ENCODE data around the gene PID1.

PID1 gene

GRCh38 chr2:229178706-229179105 is 92.4 kb downstream of the PID1 start:
- no peak for TF ChIP-seq CTCF (IDR thresholded peaks at IDR 0.05; ENCODE audit: low read length, missing control alignments)
- DNase-seq (ENCODE audit: low read depth): no peak
- no peak overlapping the region for H3K4me3 ChIP-seq (replicated peaks; ENCODE audit: low read depth, low read length)

GRCh38 chr2:229178117-229178516 is 93.0 kb downstream of the PID1 start:
- TF ChIP-seq CTCF (IDR thresholded peaks at IDR 0.05; ENCODE audit: low read length, missing control alignments): no peak
- H3K4me3 ChIP-seq (replicated peaks; ENCODE audit: low read depth, low read length): no peak overlapping the region
- no peak for DNase-seq (ENCODE audit: low read depth)

- no peak for DNase-seq (ENCODE audit: low read depth)
- TF ChIP-seq CTCF (IDR thresholded peaks at IDR 0.05; ENCODE audit: low read length, missing control alignments): no peak
- H3K4me3 ChIP-seq (replicated peaks; ENCODE audit: low read depth, low read length): no peak overlapping the region
These were observed 95.0 kb downstream of the PID1 start for GRCh38 chr2:229176136-229176535.

GRCh38 chr2:229175497-229175863 is 95.6 kb downstream of the PID1 start:
- DNase-seq (ENCODE audit: low read depth): no peak
- TF ChIP-seq CTCF (IDR thresholded peaks at IDR 0.05; ENCODE audit: low read length, missing control alignments): no peak
- no peak overlapping the region for H3K4me3 ChIP-seq (replicated peaks; ENCODE audit: low read depth, low read length)

GRCh38 chr2:229174794-229175496 is 96.1 kb downstream of the PID1 start:
- DNase-seq (ENCODE audit: low read depth): peak; percentile 41
- no peak overlapping the region for H3K4me3 ChIP-seq (replicated peaks; ENCODE audit: low read depth, low read length)
- TF ChIP-seq CTCF (IDR thresholded peaks at IDR 0.05; ENCODE audit: low read length, missing control alignments): no peak

GRCh38 chr2:229173825-229174359 is 97.2 kb downstream of the PID1 start:
- TF ChIP-seq CTCF (IDR thresholded peaks at IDR 0.05; ENCODE audit: low read length, missing control alignments): no peak
- DNase-seq (ENCODE audit: low read depth): no peak
- H3K4me3 ChIP-seq (replicated peaks; ENCODE audit: low read depth, low read length): no peak overlapping the region

- no peak for DNase-seq (ENCODE audit: low read depth)
- H3K4me3 ChIP-seq (replicated peaks; ENCODE audit: low read depth, low read length): no peak overlapping the region
- no peak for TF ChIP-seq CTCF (IDR thresholded peaks at IDR 0.05; ENCODE audit: low read length, missing control alignments)
These were observed 100.2 kb downstream of the PID1 start for GRCh38 chr2:229170916-229171315.

Data from fibroblast of pulmonary artery (primary cell).